B cell (primary cell): Measurements from ENCODE around the gene TEC. TPM values are rescaled to one million over a fixed set of nuclear protein-coding genes. Genes with fewer than 3 reads are reported as not detected.

ENCODE experiments used
- ATAC-seq: fragments of 200-7000 bp; cut with Tn5 transposase; one replicate; pipeline ENCODE4 v1.10.0; 2021; ENCODE audit warnings: low read depth, mild to moderate bottlenecking, moderate number of reproducible peaks, moderate library complexity
- CTCF ChIA-PET: fragments of 350-600 bp; sonication (Branson Sonifier 250); formaldehyde crosslinking; loops from one replicate; lab custom pipeline; 2021; ENCODE audit warnings: antibody characterized with exemption, inconsistent platforms; lab: Charles Lee
- POLR2A ChIA-PET: fragments of 350-600 bp; sonication (Branson Sonifier 250); formaldehyde crosslinking; loops from one replicate; lab custom pipeline; 2021; ENCODE audit warnings: antibody characterized with exemption; lab: Charles Lee
- DNase-seq: peaks from one replicate; pipeline ENCODE4 v3.0.0; 2013
- H2AFZ ChIP-seq: 2 replicates; pipeline ENCODE4 v1.6.1; 2012; ENCODE audit warnings: mild to moderate bottlenecking, low read depth, low read length; ENCODE audit not compliant: insufficient read depth, poor library complexity, severe bottlenecking
- H3K27ac ChIP-seq, 2 donors: 1 replicate in 1 of 2; 2 replicates in 1 of 2; pipeline ENCODE4 v1.5.1; 2012 to 2013; ENCODE audit warnings: low read length in 2 of 2, mild to moderate bottlenecking in 2 of 2, moderate library complexity in 1 of 2
- H3K27me3 ChIP-seq, 4 experiments: fragments of 200-600 bp in 1 of 4; sonication (generic) in 1 of 4; replicated peaks in 1 of 4; 1 replicate in 2 of 4; 2 replicates in 2 of 4; pipeline versions ENCODE4 v1.6.1 to v1.7.0; 2013 to 2016; ENCODE audit warnings: low read length in 3 of 4, mild to moderate bottlenecking in 2 of 4, mixed read lengths in 1 of 4, moderate library complexity in 1 of 4; ENCODE audit not compliant: insufficient read depth in 4 of 4, control insufficient read depth in 3 of 4; ENCODE audit errors: control extremely low read depth in 1 of 4
- H3K36me3 ChIP-seq, 2 experiments: replicated peaks in 1 of 2; 1 replicate in 1 of 2; 2 replicates in 1 of 2; pipeline versions ENCODE4 v1.6.1 to v1.7.1; 2013; ENCODE audit warnings: low read length in 1 of 2; ENCODE audit not compliant: insufficient read depth in 2 of 2, control insufficient read depth in 1 of 2; ENCODE audit errors: control extremely low read depth in 1 of 2, extremely low read depth in 1 of 2
- H3K4me1 ChIP-seq, 2 donors: fragments of 200-600 bp in 1 of 2; sonication (generic) in 1 of 2; 1 replicate in 1 of 2; 2 replicates in 1 of 2; pipeline versions ENCODE4 v1.5.1 to v1.6.1; 2013 to 2017; ENCODE audit warnings: low read length in 2 of 2; ENCODE audit not compliant: control insufficient read depth in 2 of 2, insufficient read depth in 2 of 2
- H3K4me2 ChIP-seq: replicated peaks from 2 replicates; pipeline ENCODE3; 2012; ENCODE audit warnings: mild to moderate bottlenecking, low read depth, low read length; ENCODE audit not compliant: poor library complexity, severe bottlenecking
- H3K4me3 ChIP-seq, 5 experiments: fragments of 200-600 bp in 1 of 5; sonication (generic) in 1 of 5; 1 replicate in 3 of 5; 2 replicates in 2 of 5; pipeline versions ENCODE4 v1.5.1 to v1.7.0; 2011 to 2016; ENCODE audit warnings: low read length in 4 of 5, mild to moderate bottlenecking in 4 of 5, low read depth in 2 of 5, control low read depth in 1 of 5, moderate library complexity in 1 of 5; ENCODE audit not compliant: insufficient read depth in 1 of 5; ENCODE audit errors: control extremely low read depth in 1 of 5, extremely low read depth in 1 of 5
- H3K79me2 ChIP-seq: fragments of 200-600 bp; sonication (generic); one replicate; pipeline ENCODE4 v1.6.0; 2016; ENCODE audit warnings: low read length; ENCODE audit not compliant: control insufficient read depth, insufficient read depth
- H3K9ac ChIP-seq: fragments of 200-600 bp; sonication (generic); 2 replicates; pipeline ENCODE4 v1.6.1; 2017; ENCODE audit warnings: mild to moderate bottlenecking, low read length, moderate library complexity
- H3K9me3 ChIP-seq, 3 donors: one replicate each; pipeline versions ENCODE4 v1.6.1 to v1.7.1; 2013; ENCODE audit warnings: low read length in 2 of 3; ENCODE audit not compliant: control insufficient read depth in 2 of 3, insufficient read depth in 1 of 3; ENCODE audit errors: control extremely low read depth in 1 of 3
- H4K20me1 ChIP-seq: 2 replicates; pipeline ENCODE4 v1.6.0; 2012; ENCODE audit warnings: mild to moderate bottlenecking, low read length; ENCODE audit not compliant: insufficient read depth, control insufficient read depth, poor library complexity, severe bottlenecking
- H3K27ac Mint-ChIP-seq: one replicate; pipeline ENCODE4 v1.8.0; 2021; ENCODE audit warnings: mixed read lengths
- H3K27me3 Mint-ChIP-seq: one replicate; pipeline ENCODE4 v1.8.0; 2021; ENCODE audit warnings: mixed read lengths
- H3K4me1 Mint-ChIP-seq: one replicate; pipeline ENCODE4 v1.8.0; 2021; ENCODE audit warnings: mixed read lengths
- H3K4me3 Mint-ChIP-seq: one replicate; pipeline ENCODE4 v1.8.0; 2021; ENCODE audit warnings: mixed read lengths
- H3K9me3 Mint-ChIP-seq: one replicate; pipeline ENCODE4 v1.8.0; 2022; ENCODE audit warnings: mixed read lengths; ENCODE audit not compliant: insufficient read depth
- CTCF ChIP-seq: fragments of 200-600 bp; IDR thresholded peaks from one replicate; pipeline ENCODE4 v1.8.0; 2022; ENCODE audit warnings: antibody characterized with exemption, mild to moderate bottlenecking
- EZH2 ChIP-seq: IDR thresholded peaks from 2 replicates; pipeline ENCODE4 v1.6.1; 2012; ENCODE audit warnings: borderline replicate concordance, low read depth, mild to moderate bottlenecking, moderate library complexity, low read length; ENCODE audit not compliant: insufficient read depth, poor library complexity, severe bottlenecking
- WGBS: methylation state at CpG from one replicate; pipeline ENCODE4 v1.1.5; 2013; ENCODE audit warnings: missing lambda C conversion rate; ENCODE audit not compliant: insufficient coverage; 5-methylcytosine and 5-hydroxymethylcytosine counted together
- intact Hi-C: fragments of 100-400 bp; cut with micrococcal nuclease; formaldehyde crosslinking; loops from one replicate; pipeline ENCODE4 v1.10.0; 2022
- polyA minus RNA-seq: library from RNA; depleted of rRNA, polyadenylated mRNA; stranded (reverse); fragments of >200 nt; gene quantifications from 2 replicates; pipeline ENCODE4 v1.2.3, GENCODE V29; 2012
- polyA plus RNA-seq: library from polyadenylated mRNA; depleted of rRNA; stranded (reverse); fragments of >200 nt; gene quantifications from 2 replicates; pipeline ENCODE4 v1.2.3, GENCODE V29; 2012
- total RNA-seq, 2 donors: library from RNA; stranded (reverse); fragments of 120-200 nt in 1 of 2; gene quantifications; 1 replicate in 1 of 2; 2 replicates in 1 of 2; pipeline versions ENCODE4 v1.2.3 to v1.2.4, GENCODE V29; 2013 to 2022

Gene TEC
- total RNA-seq = 8.3 and 11.7 TPM in 2 replicates
- total RNA-seq (2013) = 4.7 TPM
- 2.0 and 2.7 TPM in 2 replicates for polyA plus RNA-seq
- 3.1 and 3.6 TPM in 2 replicates for polyA minus RNA-seq

GRCh38 chr4:48268956-48269860, at the start of gene TEC:
Gene TEC (minus strand): TSS chr4:48269838. CDS start chr4:48228614, 41,224 bp downstream.
- Histone ChIP-seq H2AFZ (peak within 1 kb of the TSS; percentile 99), H3K4me2 (peak within 1 kb of the TSS; percentile 94), H3K9me3 (no peaks in the 10 kb centered on the region), H3K4me1 (peaks cover 11 to 16% of the 10 kb centered on the region in 2 donors), H3K9ac (peak within 1 kb of the TSS; percentile 94), H4K20me1 (no peaks in the 10 kb centered on the region), H3K27me3 (no peaks in the 10 kb centered on the region), H3K4me3 (peak within 1 kb of the TSS; percentile 72 to 98 (median 84)), H3K79me2 (peaks cover 32% of the 10 kb centered on the region), H3K27ac (peak within 1 kb of the TSS; percentile 77 to 79), H3K36me3 (peaks cover 0 to 1% of the 10 kb centered on the region in 2 experiments)
- WGBS = under 1% methylated on average over 53 of the region's 63 CpGs
- POLR2A ChIA-PET = no interaction called here
- CTCF ChIA-PET = no interaction called here
- Mint-ChIP-seq H3K27ac (peak within 1 kb of the TSS; percentile 98), H3K9me3 (no peaks in the 10 kb centered on the region), H3K4me1 (peaks cover 30% of the 10 kb centered on the region), H3K4me3 (peak within 1 kb of the TSS; percentile 99), H3K27me3 (no peaks in the 10 kb centered on the region)
- TF ChIP-seq EZH2 = no peak
- TF ChIP-seq CTCF = no peak
- intact Hi-C loops = loop anchor here (1.0 to 2.0 kb wide), 4 partner anchors 56 to 355 kb away; partner anchors contain the start of genes NFXL1 and SLAIN2
- DNase-seq (no peak), ATAC-seq (peak; percentile 28)
